Kidney (tissue), 14 donors: ENCODE measurements around the gene LSM3. TPM values are rescaled to one million over a fixed set of nuclear protein-coding genes. Genes with fewer than 3 reads are reported as not detected.
A peak's percentile ranks its signal among the peaks of the same experiment; 100 is the strongest.

Experiments used
- DNase-seq, 5 donors: peaks; one replicate each; pipeline ENCODE4 v3.0.0-alpha.2; 2013 to 2020
- FAIRE-seq: peaks from 2 replicates; lab custom pipeline; 2012; peaks lifted over from hg19 to GRCh38; lab: Jason Lieb, UNC
- H3K27ac ChIP-seq, 2 donors: one replicate each; pipeline ENCODE4 v1.7.0; 2013; ENCODE audit warnings: low read depth in 2 of 2, low read length in 2 of 2, inconsistent platforms in 1 of 2
- H3K27me3 ChIP-seq: one replicate; pipeline ENCODE4 v1.7.1; 2013; ENCODE audit warnings: low read length, inconsistent platforms; ENCODE audit not compliant: control insufficient read depth, insufficient read depth
- H3K36me3 ChIP-seq, 3 donors: one replicate each; pipeline versions ENCODE4 v1.7.0 to v1.7.1; 2013; ENCODE audit warnings: low read length in 3 of 3, control low read depth in 1 of 3, inconsistent platforms in 1 of 3; ENCODE audit not compliant: insufficient read depth in 3 of 3, control insufficient read depth in 2 of 3
- H3K4me1 ChIP-seq, 3 donors: one replicate each; pipeline versions ENCODE4 v1.7.0 to v1.7.1; 2013; ENCODE audit warnings: low read length in 3 of 3, inconsistent platforms in 1 of 3, low read depth in 1 of 3; ENCODE audit not compliant: control insufficient read depth in 2 of 3, insufficient read depth in 2 of 3
- H3K4me3 ChIP-seq, 3 donors: one replicate each; pipeline versions ENCODE4 v1.7.0 to v1.8.1; 2013; ENCODE audit warnings: low read length in 3 of 3, control low read depth in 1 of 3, inconsistent platforms in 1 of 3
- H3K9ac ChIP-seq, 3 donors: one replicate each; pipeline versions ENCODE4 v1.7.0 to v1.7.1; 2013; ENCODE audit warnings: low read length in 3 of 3, control low read depth in 1 of 3, inconsistent platforms in 1 of 3
- H3K9me3 ChIP-seq, 3 donors: one replicate each; pipeline versions ENCODE4 v1.7.0 to v1.7.1; 2013; ENCODE audit warnings: low read length in 3 of 3, control low read depth in 1 of 3, inconsistent platforms in 1 of 3; ENCODE audit not compliant: control insufficient read depth in 2 of 3, insufficient read depth in 1 of 3
- intact Hi-C: fragments of 100-400 bp; cut with DNase I; formaldehyde crosslinking; loops from one replicate; pipeline ENCODE4 v1.11.1; 2022
- polyA plus RNA-seq: library from polyadenylated mRNA; stranded (reverse); fragments of 350-450 nt; fragmentation: Illumina TruSeq; extraction: RNeasy Lipid Tissue Mini Kit (QIAGEN cat#74804); gene quantifications from one replicate; pipeline ENCODE4 v1.2.3, GENCODE V29; 2014; ENCODE audit warnings: low read depth, low replicate concordance; ENCODE audit not compliant: insufficient read depth
- total RNA-seq: library from RNA; stranded (reverse); fragmentation: NEBNext Ultra II Directional; extraction: Animal tissue kit (Norgen Biotek cat#: 25700); gene quantifications from one replicate; pipeline ENCODE4 v1.2.1, GENCODE V29; 2021
- TF ChIP-seq, protein P1 (sequence below): IDR thresholded peaks from 3 replicates; pipeline ENCODE4 v1.5.1; 2012; ENCODE audit warnings: mild to moderate bottlenecking, moderate library complexity, borderline replicate concordance; ENCODE audit not compliant: insufficient read depth; ENCODE audit errors: extremely low read depth
- donor health status: control.
- donor health status: control.
- donor health status: control.
- donor health status: control.
- donor health status: control.
- donor health status: DM: yes; HTN: yes; CAD: no.
- donor health status: Normal renal cell carcinoma (clear cell type).

LSM3 gene
- total and polyA plus RNA-seq, 2 donors from 2014 or later = 11.9 to 30.2 TPM

DNA sequence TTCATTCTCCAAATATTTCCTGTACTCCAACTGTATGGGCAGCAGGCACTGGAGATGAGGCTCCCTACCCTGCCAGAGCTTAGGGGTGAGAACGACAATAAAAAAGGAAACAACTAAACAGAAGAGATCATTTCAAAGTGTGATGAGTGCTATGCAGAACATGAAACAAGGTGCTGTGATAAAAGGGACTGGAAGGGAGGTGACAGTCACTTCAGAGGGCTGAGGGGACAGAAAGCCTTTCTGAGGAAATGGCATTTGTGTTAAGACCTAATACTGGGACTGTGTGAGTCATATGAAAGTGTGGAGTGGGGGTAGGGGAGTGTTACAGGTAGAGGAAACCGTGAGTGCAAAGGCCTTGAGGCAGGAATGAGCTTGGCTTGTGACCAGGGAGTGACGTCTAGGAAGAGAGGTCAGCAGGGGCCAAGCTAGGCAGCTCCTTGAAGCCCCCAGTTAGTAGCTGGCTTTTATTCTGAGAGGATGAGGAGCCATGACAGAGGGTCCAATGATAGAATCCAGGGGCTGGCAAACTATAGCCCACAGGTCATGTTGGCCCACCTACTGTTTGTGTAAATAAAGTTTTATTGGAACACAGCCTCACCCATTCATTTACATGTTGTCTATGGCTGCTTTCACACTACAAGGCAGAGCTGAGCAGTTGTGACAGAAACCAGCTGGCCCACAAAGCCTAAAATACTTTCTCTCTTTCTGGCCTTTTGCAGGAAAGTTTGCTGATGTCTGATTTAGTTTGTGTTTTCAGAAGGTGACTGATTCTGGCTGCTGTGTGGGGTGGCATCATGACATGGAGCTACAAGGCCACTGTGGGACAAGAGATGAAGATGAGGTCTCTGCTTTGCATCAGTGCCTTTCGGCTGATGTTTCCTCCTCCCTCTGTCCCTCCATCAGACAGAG lies 56.6 kb downstream of the LSM3 start:
- TF ChIP-seq, protein P1, sequence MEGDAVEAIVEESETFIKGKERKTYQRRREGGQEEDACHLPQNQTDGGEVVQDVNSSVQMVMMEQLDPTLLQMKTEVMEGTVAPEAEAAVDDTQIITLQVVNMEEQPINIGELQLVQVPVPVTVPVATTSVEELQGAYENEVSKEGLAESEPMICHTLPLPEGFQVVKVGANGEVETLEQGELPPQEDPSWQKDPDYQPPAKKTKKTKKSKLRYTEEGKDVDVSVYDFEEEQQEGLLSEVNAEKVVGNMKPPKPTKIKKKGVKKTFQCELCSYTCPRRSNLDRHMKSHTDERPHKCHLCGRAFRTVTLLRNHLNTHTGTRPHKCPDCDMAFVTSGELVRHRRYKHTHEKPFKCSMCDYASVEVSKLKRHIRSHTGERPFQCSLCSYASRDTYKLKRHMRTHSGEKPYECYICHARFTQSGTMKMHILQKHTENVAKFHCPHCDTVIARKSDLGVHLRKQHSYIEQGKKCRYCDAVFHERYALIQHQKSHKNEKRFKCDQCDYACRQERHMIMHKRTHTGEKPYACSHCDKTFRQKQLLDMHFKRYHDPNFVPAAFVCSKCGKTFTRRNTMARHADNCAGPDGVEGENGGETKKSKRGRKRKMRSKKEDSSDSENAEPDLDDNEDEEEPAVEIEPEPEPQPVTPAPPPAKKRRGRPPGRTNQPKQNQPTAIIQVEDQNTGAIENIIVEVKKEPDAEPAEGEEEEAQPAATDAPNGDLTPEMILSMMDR = no peak
- peak in 2 of 5 donors; percentile 24 to 37 for DNase-seq
- Histone ChIP-seq H3K4me1 (peaks cover 0 to 5% (median 0%) of the 10 kb centered on the region in 3 donors), H3K27ac (peak overlapping the region in 1 of 2 donors; percentile 71), H3K9me3 (no peaks in the 10 kb centered on the region), H3K9ac (no peak overlapping the region), H3K4me3 (no peak overlapping the region), H3K27me3 (no peaks in the 10 kb centered on the region), H3K36me3 (no peaks in the 10 kb centered on the region)
- intact Hi-C loops = no loop called here
- FAIRE-seq = no peak

GRCh38 chr3:14235912-14236295 lies 57.3 kb downstream of the LSM3 start:
- no peak for FAIRE-seq
- Histone ChIP-seq H3K27me3 (no peaks in the 10 kb centered on the region), H3K36me3 (no peaks in the 10 kb centered on the region), H3K9me3 (no peaks in the 10 kb centered on the region), H3K9ac (no peak overlapping the region), H3K27ac (no peak overlapping the region), H3K4me1 (peaks cover 0 to 5% (median 0%) of the 10 kb centered on the region in 3 donors), H3K4me3 (no peak overlapping the region)
- TF ChIP-seq, protein P1 = no peak
- peak in 1 of 5 donors; percentile 14 for DNase-seq
- intact Hi-C loops = no loop called here

GRCh38 chr3:14236902-14237301 lies 58.3 kb downstream of the LSM3 start:
- Histone ChIP-seq H3K4me3 (no peak overlapping the region), H3K27ac (no peak overlapping the region), H3K36me3 (no peaks in the 10 kb centered on the region), H3K9me3 (no peaks in the 10 kb centered on the region), H3K4me1 (peaks cover 0 to 5% (median 3%) of the 10 kb centered on the region in 3 donors), H3K27me3 (no peaks in the 10 kb centered on the region), H3K9ac (no peak overlapping the region)
- no peak for FAIRE-seq
- DNase-seq = peak in 1 of 5 donors; percentile 0
- intact Hi-C loops = no loop called here
- TF ChIP-seq, protein P1 = no peak
